ENCODE results near the gene IKZF2. TPM values are rescaled to one million over a fixed set of nuclear protein-coding genes. Genes with fewer than 3 reads are reported as not detected.

IKZF2 gene
- total and polyA plus RNA-seq, 2 experiments from 2014 or later = 2.6 to 10.1 TPM

DNA sequence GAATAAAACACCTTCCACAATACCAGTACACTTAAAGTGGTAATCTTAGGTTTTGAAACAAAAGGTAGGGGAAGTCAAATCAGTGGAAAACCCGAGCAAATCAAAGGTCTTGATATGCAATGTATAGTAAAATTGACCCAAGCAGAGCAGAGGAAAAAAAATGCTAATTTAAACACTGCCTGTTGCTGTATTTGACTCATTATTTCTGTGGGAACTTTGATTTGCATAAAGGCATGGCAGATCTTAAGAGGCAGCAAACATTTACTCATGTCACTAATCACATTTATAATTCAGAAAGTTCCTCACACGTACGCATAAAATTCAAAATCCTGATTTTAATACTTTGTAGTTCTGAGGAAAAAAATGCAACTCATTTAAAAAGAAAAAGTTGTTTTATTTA, 64.4 kb downstream of the IKZF2 start:
- no peak overlapping the region for H3K4me3 ChIP-seq
- no peak overlapping the region for H3K4me2 ChIP-seq
- no peak for TF ChIP-seq CREB1 (CRISPR knock-in tag; IDR thresholded peaks at IDR 0.05; ENCODE audit: low read depth)
- TF ChIP-seq POLR2AphosphoS5 (IDR thresholded peaks at IDR 0.05; ENCODE audit: low read depth) = no peak
- no peak for TF ChIP-seq STAT1 (IDR thresholded peaks at IDR 0.05; ENCODE audit: unreplicated experiment)
- TF ChIP-seq, protein P1, sequence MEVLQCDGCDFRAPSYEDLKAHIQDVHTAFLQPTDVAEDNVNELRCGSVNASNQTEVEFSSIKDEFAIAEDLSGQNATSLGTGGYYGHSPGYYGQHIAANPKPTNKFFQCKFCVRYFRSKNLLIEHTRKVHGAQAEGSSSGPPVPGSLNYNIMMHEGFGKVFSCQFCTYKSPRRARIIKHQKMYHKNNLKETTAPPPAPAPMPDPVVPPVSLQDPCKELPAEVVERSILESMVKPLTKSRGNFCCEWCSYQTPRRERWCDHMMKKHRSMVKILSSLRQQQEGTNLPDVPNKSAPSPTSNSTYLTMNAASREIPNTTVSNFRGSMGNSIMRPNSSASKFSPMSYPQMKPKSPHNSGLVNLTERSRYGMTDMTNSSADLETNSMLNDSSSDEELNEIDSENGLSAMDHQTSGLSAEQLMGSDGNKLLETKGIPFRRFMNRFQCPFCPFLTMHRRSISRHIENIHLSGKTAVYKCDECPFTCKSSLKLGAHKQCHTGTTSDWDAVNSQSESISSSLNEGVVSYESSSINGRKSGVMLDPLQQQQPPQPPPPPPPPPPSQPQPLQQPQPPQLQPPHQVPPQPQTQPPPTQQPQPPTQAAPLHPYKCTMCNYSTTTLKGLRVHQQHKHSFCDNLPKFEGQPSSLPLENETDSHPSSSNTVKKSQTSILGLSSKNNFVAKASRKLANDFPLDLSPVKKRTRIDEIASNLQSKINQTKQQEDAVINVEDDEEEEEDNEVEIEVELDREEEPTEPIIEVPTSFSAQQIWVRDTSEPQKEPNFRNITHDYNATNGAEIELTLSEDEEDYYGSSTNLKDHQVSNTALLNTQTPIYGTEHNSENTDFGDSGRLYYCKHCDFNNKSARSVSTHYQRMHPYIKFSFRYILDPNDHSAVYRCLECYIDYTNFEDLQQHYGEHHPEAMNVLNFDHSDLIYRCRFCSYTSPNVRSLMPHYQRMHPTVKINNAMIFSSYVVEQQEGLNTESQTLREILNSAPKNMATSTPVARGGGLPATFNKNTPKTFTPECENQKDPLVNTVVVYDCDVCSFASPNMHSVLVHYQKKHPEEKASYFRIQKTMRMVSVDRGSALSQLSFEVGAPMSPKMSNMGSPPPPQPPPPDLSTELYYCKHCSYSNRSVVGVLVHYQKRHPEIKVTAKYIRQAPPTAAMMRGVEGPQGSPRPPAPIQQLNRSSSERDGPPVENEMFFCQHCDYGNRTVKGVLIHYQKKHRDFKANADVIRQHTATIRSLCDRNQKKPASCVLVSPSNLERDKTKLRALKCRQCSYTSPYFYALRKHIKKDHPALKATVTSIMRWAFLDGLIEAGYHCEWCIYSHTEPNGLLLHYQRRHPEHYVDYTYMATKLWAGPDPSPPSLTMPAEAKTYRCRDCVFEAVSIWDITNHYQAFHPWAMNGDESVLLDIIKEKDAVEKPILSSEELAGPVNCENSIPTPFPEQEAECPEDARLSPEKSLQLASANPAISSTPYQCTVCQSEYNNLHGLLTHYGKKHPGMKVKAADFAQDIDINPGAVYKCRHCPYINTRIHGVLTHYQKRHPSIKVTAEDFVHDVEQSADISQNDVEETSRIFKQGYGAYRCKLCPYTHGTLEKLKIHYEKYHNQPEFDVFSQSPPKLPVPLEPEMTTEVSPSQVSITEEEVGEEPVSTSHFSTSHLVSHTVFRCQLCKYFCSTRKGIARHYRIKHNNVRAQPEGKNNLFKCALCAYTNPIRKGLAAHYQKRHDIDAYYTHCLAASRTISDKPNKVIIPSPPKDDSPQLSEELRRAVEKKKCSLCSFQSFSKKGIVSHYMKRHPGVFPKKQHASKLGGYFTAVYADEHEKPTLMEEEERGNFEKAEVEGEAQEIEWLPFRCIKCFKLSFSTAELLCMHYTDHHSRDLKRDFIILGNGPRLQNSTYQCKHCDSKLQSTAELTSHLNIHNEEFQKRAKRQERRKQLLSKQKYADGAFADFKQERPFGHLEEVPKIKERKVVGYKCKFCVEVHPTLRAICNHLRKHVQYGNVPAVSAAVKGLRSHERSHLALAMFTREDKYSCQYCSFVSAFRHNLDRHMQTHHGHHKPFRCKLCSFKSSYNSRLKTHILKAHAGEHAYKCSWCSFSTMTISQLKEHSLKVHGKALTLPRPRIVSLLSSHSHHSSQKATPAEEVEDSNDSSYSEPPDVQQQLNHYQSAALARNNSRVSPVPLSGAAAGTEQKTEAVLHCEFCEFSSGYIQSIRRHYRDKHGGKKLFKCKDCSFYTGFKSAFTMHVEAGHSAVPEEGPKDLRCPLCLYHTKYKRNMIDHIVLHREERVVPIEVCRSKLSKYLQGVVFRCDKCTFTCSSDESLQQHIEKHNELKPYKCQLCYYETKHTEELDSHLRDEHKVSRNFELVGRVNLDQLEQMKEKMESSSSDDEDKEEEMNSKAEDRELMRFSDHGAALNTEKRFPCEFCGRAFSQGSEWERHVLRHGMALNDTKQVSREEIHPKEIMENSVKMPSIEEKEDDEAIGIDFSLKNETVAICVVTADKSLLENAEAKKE (CRISPR knock-in tag; IDR thresholded peaks at IDR 0.05) = no peak
- TF ChIP-seq ZNF331 (CRISPR knock-in tag; IDR thresholded peaks at IDR 0.05; ENCODE audit: low read depth) = no peak
- no peak for TF ChIP-seq JUNB (IDR thresholded peaks at IDR 0.05; ENCODE audit: unreplicated experiment)
- TF ChIP-seq ZNF114 (CRISPR knock-in tag; IDR thresholded peaks at IDR 0.05) = no peak
- TF ChIP-seq, protein P2, sequence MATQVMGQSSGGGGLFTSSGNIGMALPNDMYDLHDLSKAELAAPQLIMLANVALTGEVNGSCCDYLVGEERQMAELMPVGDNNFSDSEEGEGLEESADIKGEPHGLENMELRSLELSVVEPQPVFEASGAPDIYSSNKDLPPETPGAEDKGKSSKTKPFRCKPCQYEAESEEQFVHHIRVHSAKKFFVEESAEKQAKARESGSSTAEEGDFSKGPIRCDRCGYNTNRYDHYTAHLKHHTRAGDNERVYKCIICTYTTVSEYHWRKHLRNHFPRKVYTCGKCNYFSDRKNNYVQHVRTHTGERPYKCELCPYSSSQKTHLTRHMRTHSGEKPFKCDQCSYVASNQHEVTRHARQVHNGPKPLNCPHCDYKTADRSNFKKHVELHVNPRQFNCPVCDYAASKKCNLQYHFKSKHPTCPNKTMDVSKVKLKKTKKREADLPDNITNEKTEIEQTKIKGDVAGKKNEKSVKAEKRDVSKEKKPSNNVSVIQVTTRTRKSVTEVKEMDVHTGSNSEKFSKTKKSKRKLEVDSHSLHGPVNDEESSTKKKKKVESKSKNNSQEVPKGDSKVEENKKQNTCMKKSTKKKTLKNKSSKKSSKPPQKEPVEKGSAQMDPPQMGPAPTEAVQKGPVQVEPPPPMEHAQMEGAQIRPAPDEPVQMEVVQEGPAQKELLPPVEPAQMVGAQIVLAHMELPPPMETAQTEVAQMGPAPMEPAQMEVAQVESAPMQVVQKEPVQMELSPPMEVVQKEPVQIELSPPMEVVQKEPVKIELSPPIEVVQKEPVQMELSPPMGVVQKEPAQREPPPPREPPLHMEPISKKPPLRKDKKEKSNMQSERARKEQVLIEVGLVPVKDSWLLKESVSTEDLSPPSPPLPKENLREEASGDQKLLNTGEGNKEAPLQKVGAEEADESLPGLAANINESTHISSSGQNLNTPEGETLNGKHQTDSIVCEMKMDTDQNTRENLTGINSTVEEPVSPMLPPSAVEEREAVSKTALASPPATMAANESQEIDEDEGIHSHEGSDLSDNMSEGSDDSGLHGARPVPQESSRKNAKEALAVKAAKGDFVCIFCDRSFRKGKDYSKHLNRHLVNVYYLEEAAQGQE (IDR thresholded peaks at IDR 0.05; ENCODE audit: unreplicated experiment) = no peak
- TF ChIP-seq, protein P3, sequence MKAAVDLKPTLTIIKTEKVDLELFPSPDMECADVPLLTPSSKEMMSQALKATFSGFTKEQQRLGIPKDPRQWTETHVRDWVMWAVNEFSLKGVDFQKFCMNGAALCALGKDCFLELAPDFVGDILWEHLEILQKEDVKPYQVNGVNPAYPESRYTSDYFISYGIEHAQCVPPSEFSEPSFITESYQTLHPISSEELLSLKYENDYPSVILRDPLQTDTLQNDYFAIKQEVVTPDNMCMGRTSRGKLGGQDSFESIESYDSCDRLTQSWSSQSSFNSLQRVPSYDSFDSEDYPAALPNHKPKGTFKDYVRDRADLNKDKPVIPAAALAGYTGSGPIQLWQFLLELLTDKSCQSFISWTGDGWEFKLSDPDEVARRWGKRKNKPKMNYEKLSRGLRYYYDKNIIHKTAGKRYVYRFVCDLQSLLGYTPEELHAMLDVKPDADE (IDR thresholded peaks at IDR 0.05) = no peak
- TF ChIP-seq NANOG (IDR thresholded peaks at IDR 0.05; ENCODE audit: borderline replicate concordance) = no peak
- TF ChIP-seq EZH2 (IDR thresholded peaks at IDR 0.05; ENCODE audit: low read depth, unreplicated experiment) = no peak
- TF ChIP-seq EZH2phosphoT487 (IDR thresholded peaks at IDR 0.05; ENCODE audit: unreplicated experiment) = no peak
- TF ChIP-seq, protein P4, sequence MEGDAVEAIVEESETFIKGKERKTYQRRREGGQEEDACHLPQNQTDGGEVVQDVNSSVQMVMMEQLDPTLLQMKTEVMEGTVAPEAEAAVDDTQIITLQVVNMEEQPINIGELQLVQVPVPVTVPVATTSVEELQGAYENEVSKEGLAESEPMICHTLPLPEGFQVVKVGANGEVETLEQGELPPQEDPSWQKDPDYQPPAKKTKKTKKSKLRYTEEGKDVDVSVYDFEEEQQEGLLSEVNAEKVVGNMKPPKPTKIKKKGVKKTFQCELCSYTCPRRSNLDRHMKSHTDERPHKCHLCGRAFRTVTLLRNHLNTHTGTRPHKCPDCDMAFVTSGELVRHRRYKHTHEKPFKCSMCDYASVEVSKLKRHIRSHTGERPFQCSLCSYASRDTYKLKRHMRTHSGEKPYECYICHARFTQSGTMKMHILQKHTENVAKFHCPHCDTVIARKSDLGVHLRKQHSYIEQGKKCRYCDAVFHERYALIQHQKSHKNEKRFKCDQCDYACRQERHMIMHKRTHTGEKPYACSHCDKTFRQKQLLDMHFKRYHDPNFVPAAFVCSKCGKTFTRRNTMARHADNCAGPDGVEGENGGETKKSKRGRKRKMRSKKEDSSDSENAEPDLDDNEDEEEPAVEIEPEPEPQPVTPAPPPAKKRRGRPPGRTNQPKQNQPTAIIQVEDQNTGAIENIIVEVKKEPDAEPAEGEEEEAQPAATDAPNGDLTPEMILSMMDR (conservative IDR thresholded peaks at IDR 0.05; ENCODE audit: low read depth in 2 of 2) = no peak
- no peak overlapping the region for H2AFZ ChIP-seq
- H3K27ac ChIP-seq (ENCODE audit: low read depth) = peak overlapping the region; percentile 47
- H3K9me2 ChIP-seq (ENCODE audit: insufficient read depth) = no peaks in the 10 kb centered on the region
- H3K4me3 Mint-ChIP-seq = no peak overlapping the region
- H3K36me3 ChIP-seq (ENCODE audit: insufficient read depth) = no peaks in the 10 kb centered on the region
- H3K27me3 ChIP-seq (ENCODE audit: insufficient read depth) = no peaks in the 10 kb centered on the region
- no peak overlapping the region for H3K27ac Mint-ChIP-seq
- no peaks in the 10 kb centered on the region for H3K79me2 ChIP-seq (replicated peaks; ENCODE audit: insufficient read depth)
- DNase-seq (ENCODE audit: low spot score) (no peak), ATAC-seq (no peak)
- no peaks in the 10 kb centered on the region for H3K27me3 Mint-ChIP-seq (ENCODE audit: insufficient read depth, low read depth, poor library complexity)
- H3K4me1 ChIP-seq (ENCODE audit: insufficient read depth) = peaks cover 8% of the 10 kb centered on the region
- no peaks in the 10 kb centered on the region for H4K20me1 ChIP-seq (replicated peaks; ENCODE audit: insufficient read depth)
- H3K4me1 Mint-ChIP-seq = peaks cover 28% of the 10 kb centered on the region
- H3K36me3 Mint-ChIP-seq (ENCODE audit: low read depth) = no peaks in the 10 kb centered on the region
- no peaks in the 10 kb centered on the region for H3K9me3 Mint-ChIP-seq
- no peaks in the 10 kb centered on the region for H3F3A ChIP-seq (replicated peaks; ENCODE audit: low read depth)
